Anterior cingulate cortex (tissue), 58 donors: ENCODE results near the gene F10.
"Not testable (repeated sequence)": the region's sequence is repeated elsewhere in the genome, so short reads cannot be mapped to it uniquely, and the experiment has no call there.

Experiments used
- DNase-seq, 58 donors: peaks; one replicate each; lab custom pipeline; 2025; lab: John Stamatoyannopoulos, UW

Gene F10

GRCh38 chr13:113097651-113098050 lies 24.9 kb upstream of the F10 start:
- DNase-seq: no peak

- DNase-seq: peak in 3 of 58 donors; percentile 13 to 27 (median 17)
Measured at GRCh38 chr13:113098162-113098732, 24.4 kb upstream of the F10 start.

GRCh38 chr13:113099142-113099541 lies 23.5 kb upstream of the F10 start:
- no peak for DNase-seq

GRCh38 chr13:113102302-113102701 lies 20.3 kb upstream of the F10 start:
- DNase-seq: peak in 9 of 58 donors; percentile 18 to 57 (median 34)

- no peak for DNase-seq
Measured at GRCh38 chr13:113102727-113103126, 19.9 kb upstream of the F10 start.

GRCh38 chr13:113103646-113104045 lies 19.0 kb upstream of the F10 start:
- no peak for DNase-seq

GRCh38 chr13:113105032-113105920 lies 17.3 kb upstream of the F10 start, which contains the start of gene F7:
Gene F7 (plus strand): TSS chr13:113105791. CDS start chr13:113105842, 51 bp downstream.
- DNase-seq: no peak

GRCh38 chr13:113105921-113106452 lies 16.6 kb upstream of the F10 start:
- no peak for DNase-seq

GRCh38 chr13:113106711-113107351 lies 15.8 kb upstream of the F10 start:
- no peak for DNase-seq

- not testable (repeated sequence) for DNase-seq
Measured at GRCh38 chr13:113108521-113108920, 14.1 kb upstream of the F10 start.

GRCh38 chr13:113109151-113110047 lies 13.2 kb upstream of the F10 start:
- DNase-seq: no peak

- DNase-seq: no peak
Measured at GRCh38 chr13:113110048-113110851, 12.3 kb upstream of the F10 start.

GRCh38 chr13:113110852-113111315 lies 11.7 kb upstream of the F10 start:
- DNase-seq: no peak

GRCh38 chr13:113111821-113112220 lies 10.8 kb upstream of the F10 start:
- not testable (repeated sequence) for DNase-seq

GRCh38 chr13:113112475-113112874 lies 10.1 kb upstream of the F10 start:
- DNase-seq: not testable (repeated sequence)

- DNase-seq: no peak
Measured at GRCh38 chr13:113112893-113113845, 9.4 kb upstream of the F10 start.

GRCh38 chr13:113113846-113114271 lies 8.7 kb upstream of the F10 start:
- no peak for DNase-seq
